Measurements from ENCODE around the gene ATXN2L.
"Not testable (repeated sequence)": the region's sequence is repeated elsewhere in the genome, so short reads cannot be mapped to it uniquely, and the experiment has no call there.

ATXN2L gene

GRCh38 chr16:28836761-28837064 is 13.9 kb downstream of the ATXN2L start:
- DNase-seq (ENCODE audit: low spot score) = no peak

GRCh38 chr16:28837672-28838557 is 15.1 kb downstream of the ATXN2L start:
- no peak for DNase-seq (ENCODE audit: low spot score)

GRCh38 chr16:28838558-28838918 is 15.7 kb downstream of the ATXN2L start:
- DNase-seq (ENCODE audit: low spot score) = no peak

GRCh38 chr16:28839004-28839639 is 16.3 kb downstream of the ATXN2L start:
- no peak for DNase-seq (ENCODE audit: low spot score)

- no peak for DNase-seq (ENCODE audit: low spot score)
Observed at GRCh38 chr16:28839899-28840298, 17.1 kb downstream of the ATXN2L start.

- DNase-seq (ENCODE audit: low spot score) = no peak
Observed at GRCh38 chr16:28842696-28843095, 19.9 kb downstream of the ATXN2L start.

GRCh38 chr16:28843766-28844165 is 21.0 kb downstream of the ATXN2L start:
- DNase-seq (ENCODE audit: low spot score) = no peak

GRCh38 chr16:28844226-28844885 is 21.6 kb downstream of the ATXN2L start:
- DNase-seq (ENCODE audit: low spot score) = no peak

GRCh38 chr16:28845293-28845692 is 22.5 kb downstream of the ATXN2L start:
- DNase-seq (ENCODE audit: low spot score) = no peak

- no peak for DNase-seq (ENCODE audit: low spot score)
Observed at GRCh38 chr16:28845761-28846079, 22.9 kb downstream of the ATXN2L start.

- peak; percentile 94 for DNase-seq (ENCODE audit: low spot score)
Observed at GRCh38 chr16:28846080-28846932, 23.5 kb downstream of the ATXN2L start, which contains the start of gene TUFM. TSS of gene TUFM (minus strand) at chr16:28846348. CDS start at chr16:28846269, 79 bp downstream.

- no peak for DNase-seq (ENCODE audit: low spot score)
Observed at GRCh38 chr16:28846933-28847273, 24.1 kb downstream of the ATXN2L start.

GRCh38 chr16:28858421-28858820 is 35.6 kb downstream of the ATXN2L start:
- no peak for DNase-seq (ENCODE audit: low spot score)

- DNase-seq (ENCODE audit: low spot score) = no peak
Observed at GRCh38 chr16:28859326-28859725, 36.5 kb downstream of the ATXN2L start.

- DNase-seq (ENCODE audit: low spot score) = no peak
Observed at GRCh38 chr16:28863929-28864793, 41.4 kb downstream of the ATXN2L start.

GRCh38 chr16:28865001-28865688 is 42.3 kb downstream of the ATXN2L start:
- no peak for DNase-seq (ENCODE audit: low spot score)

- DNase-seq (ENCODE audit: low spot score) = no peak
Observed at GRCh38 chr16:28865722-28866453, 43.1 kb downstream of the ATXN2L start.

GRCh38 chr16:28866454-28866804 is 43.6 kb downstream of the ATXN2L start:
- DNase-seq (ENCODE audit: low spot score) = no peak

GRCh38 chr16:28867241-28867640 is 44.4 kb downstream of the ATXN2L start:
- no peak for DNase-seq (ENCODE audit: low spot score)

GRCh38 chr16:28867646-28868045 is 44.8 kb downstream of the ATXN2L start:
- DNase-seq (ENCODE audit: low spot score) = not testable (repeated sequence)

Measured in D341Med (cell line).